ENCODE measurements around the gene RLF. TPM values are rescaled to one million over a fixed set of nuclear protein-coding genes. Genes with fewer than 3 reads are reported as not detected.

The RLF gene
- total RNA-seq, 1 donor from 2014 or later = 15.4 TPM

GRCh38 chr1:40132383-40133311, 28.5 kb upstream of the RLF start:
- H3K36me3 Mint-ChIP-seq (ENCODE audit: low read depth, unreplicated experiment) = no peaks in the 10 kb centered on the region
- Histone ChIP-seq H3K4me1 (ENCODE audit: insufficient read depth, low read length) (peaks cover 4% of the 10 kb centered on the region), H3K9ac (ENCODE audit: low read length) (peak overlapping the region; percentile 58), H3K79me2 (ENCODE audit: insufficient read depth, low read length) (no peaks in the 10 kb centered on the region), H2AFZ (ENCODE audit: low read depth, low read length) (peak overlapping the region; percentile 87), H3K27me3 (ENCODE audit: insufficient read depth, low read length) (peaks cover 13% of the 10 kb centered on the region), H3K4me2 (ENCODE audit: low read length) (peak overlapping the region; percentile 88), H3K27ac (ENCODE audit: low read depth, low read length) (no peak overlapping the region), H3K9me3 (ENCODE audit: insufficient read depth, low read depth, low read length) (no peaks in the 10 kb centered on the region), H4K20me1 (ENCODE audit: insufficient read depth, low read length) (no peaks in the 10 kb centered on the region), H3K36me3 (ENCODE audit: insufficient read depth, low read length) (no peaks in the 10 kb centered on the region), H3K4me3 (ENCODE audit: insufficient read depth, low read depth, low read length) (peak overlapping the region; percentile 53)
- H3K27ac Mint-ChIP-seq (ENCODE audit: unreplicated experiment) = no peak overlapping the region
- no peak for TF ChIP-seq EZH2 (IDR thresholded peaks at IDR 0.05; ENCODE audit: insufficient read depth, low read length)
- no peak for TF ChIP-seq CTCF (IDR thresholded peaks at IDR 0.05; ENCODE audit: insufficient read depth, low read depth, low read length)
- no peaks in the 10 kb centered on the region for H3K4me1 Mint-ChIP-seq (ENCODE audit: low read depth, unreplicated experiment)
- H3K27me3 Mint-ChIP-seq (ENCODE audit: low read depth, unreplicated experiment) = peaks cover 2% of the 10 kb centered on the region
- DNase-seq (ENCODE audit: low read depth) = no peak
- no peak for FAIRE-seq
- peaks cover 4% of the 10 kb centered on the region for H3K9me3 Mint-ChIP-seq (ENCODE audit: unreplicated experiment)
- no peak overlapping the region for H3K4me3 Mint-ChIP-seq (ENCODE audit: unreplicated experiment)

- H3K9me3 ChIP-seq (ENCODE audit: insufficient read depth, low read depth, low read length) = no peaks in the 10 kb centered on the region
- H3K27ac Mint-ChIP-seq (ENCODE audit: unreplicated experiment) = no peak overlapping the region
- no peaks in the 10 kb centered on the region for H4K20me1 ChIP-seq (ENCODE audit: insufficient read depth, low read length)
- H3K27me3 Mint-ChIP-seq (ENCODE audit: low read depth, unreplicated experiment) = no peaks in the 10 kb centered on the region
- no peaks in the 10 kb centered on the region for H3K36me3 Mint-ChIP-seq (ENCODE audit: low read depth, unreplicated experiment)
- peaks cover 4% of the 10 kb centered on the region for H3K4me1 ChIP-seq (ENCODE audit: insufficient read depth, low read length)
- no peak for DNase-seq (ENCODE audit: low read depth)
- no peak for FAIRE-seq
- H3K27ac ChIP-seq (ENCODE audit: low read depth, low read length) = no peak overlapping the region
- peak overlapping the region; percentile 53 for H3K4me3 ChIP-seq (ENCODE audit: insufficient read depth, low read depth, low read length)
- H3K36me3 ChIP-seq (ENCODE audit: insufficient read depth, low read length) = no peaks in the 10 kb centered on the region
- H3K79me2 ChIP-seq (ENCODE audit: insufficient read depth, low read length) = no peaks in the 10 kb centered on the region
- H3K4me1 Mint-ChIP-seq (ENCODE audit: low read depth, unreplicated experiment) = no peaks in the 10 kb centered on the region
- H3K27me3 ChIP-seq (ENCODE audit: insufficient read depth, low read length) = peaks cover 13% of the 10 kb centered on the region
- no peak for TF ChIP-seq EZH2 (IDR thresholded peaks at IDR 0.05; ENCODE audit: insufficient read depth, low read length)
- TF ChIP-seq CTCF (IDR thresholded peaks at IDR 0.05; ENCODE audit: insufficient read depth, low read depth, low read length) = no peak
- no peak overlapping the region for H3K4me3 Mint-ChIP-seq (ENCODE audit: unreplicated experiment)
- no peak overlapping the region for H3K9ac ChIP-seq (ENCODE audit: low read length)
- H2AFZ ChIP-seq (ENCODE audit: low read depth, low read length) = peak overlapping the region; percentile 87
- H3K9me3 Mint-ChIP-seq (ENCODE audit: unreplicated experiment) = peaks cover 4% of the 10 kb centered on the region
- H3K4me2 ChIP-seq (ENCODE audit: low read length) = peak overlapping the region; percentile 88
Observed at GRCh38 chr1:40133312-40133665, 27.9 kb upstream of the RLF start.

- no peak overlapping the region for H3K27ac ChIP-seq (ENCODE audit: low read depth, low read length)
Observed at GRCh38 chr1:40133839-40134238, 27.3 kb upstream of the RLF start.

More at GRCh38 chr1:40133839-40134238, 27.3 kb upstream of the RLF start:
- Histone ChIP-seq H3K4me1 (ENCODE audit: insufficient read depth, low read length) (peaks cover 4% of the 10 kb centered on the region), H2AFZ (ENCODE audit: low read depth, low read length) (no peak overlapping the region), H4K20me1 (ENCODE audit: insufficient read depth, low read length) (no peaks in the 10 kb centered on the region), H3K36me3 (ENCODE audit: insufficient read depth, low read length) (no peaks in the 10 kb centered on the region), H3K9me3 (ENCODE audit: insufficient read depth, low read depth, low read length) (no peaks in the 10 kb centered on the region), H3K9ac (ENCODE audit: low read length) (no peak overlapping the region), H3K4me2 (ENCODE audit: low read length) (no peak overlapping the region), H3K4me3 (ENCODE audit: insufficient read depth, low read depth, low read length) (no peak overlapping the region), H3K27me3 (ENCODE audit: insufficient read depth, low read length) (peaks cover 13% of the 10 kb centered on the region), H3K79me2 (ENCODE audit: insufficient read depth, low read length) (no peaks in the 10 kb centered on the region)
- no peaks in the 10 kb centered on the region for H3K4me1 Mint-ChIP-seq (ENCODE audit: low read depth, unreplicated experiment)
- DNase-seq (ENCODE audit: low read depth) (no peak), FAIRE-seq (no peak)
- H3K27me3 Mint-ChIP-seq (ENCODE audit: low read depth, unreplicated experiment) = no peaks in the 10 kb centered on the region
- TF ChIP-seq EZH2 (IDR thresholded peaks at IDR 0.05; ENCODE audit: insufficient read depth, low read length) (no peak), CTCF (IDR thresholded peaks at IDR 0.05; ENCODE audit: insufficient read depth, low read depth, low read length) (no peak)
- no peaks in the 10 kb centered on the region for H3K36me3 Mint-ChIP-seq (ENCODE audit: low read depth, unreplicated experiment)
- H3K27ac Mint-ChIP-seq (ENCODE audit: unreplicated experiment) = no peak overlapping the region
- H3K9me3 Mint-ChIP-seq (ENCODE audit: unreplicated experiment) = peaks cover 4% of the 10 kb centered on the region
- H3K4me3 Mint-ChIP-seq (ENCODE audit: unreplicated experiment) = no peak overlapping the region
